SK-N-SH treated with all-trans-retinoic acid at 6 μM for 48 hours (cell line): ENCODE data around the gene GSAP.
A peak's percentile ranks its signal among the peaks of the same experiment; 100 is the strongest.

Experiments used
- ISL1 ChIP-seq: fragments of 250-450 bp; sonication (Bioruptor Pico); IDR thresholded peaks from 2 replicates; pipeline ENCODE4 v2.1.2; 2022; ENCODE audit warnings: mild to moderate bottlenecking, moderate library complexity
- PPARA ChIP-seq: fragments of 250-450 bp; sonication (Bioruptor Pico); IDR thresholded peaks from 2 replicates; pipeline ENCODE4 v1.5.0; 2020; ENCODE audit warnings: mild to moderate bottlenecking, borderline replicate concordance
- RARB ChIP-seq: fragments of 250-450 bp; sonication (Bioruptor Pico); IDR thresholded peaks from 2 replicates; pipeline ENCODE4 v1.8.0; 2021; ENCODE audit warnings: mild to moderate bottlenecking, moderate library complexity
- SNAI2 ChIP-seq: fragments of 250-450 bp; sonication (Bioruptor Pico); IDR thresholded peaks from 2 replicates; pipeline ENCODE4 v1.5.0; 2020; ENCODE audit warnings: mild to moderate bottlenecking, moderate library complexity
- ZFP30 ChIP-seq: fragments of 450-650 bp; formaldehyde crosslinking; IDR thresholded peaks from 2 replicates; pipeline ENCODE4 v1.5.0; 2022; ENCODE audit warnings: mild to moderate bottlenecking, moderate library complexity
- ZNF70 ChIP-seq: fragments of 450-650 bp; formaldehyde crosslinking; IDR thresholded peaks from 2 replicates; pipeline ENCODE4 v1.5.0; 2020; ENCODE audit warnings: mild to moderate bottlenecking, moderate library complexity
- TF ChIP-seq, protein P1 (sequence below): fragments of 250-450 bp; sonication (Bioruptor Pico); IDR thresholded peaks from 2 replicates; pipeline ENCODE4 v1.8.0; 2020; ENCODE audit warnings: mild to moderate bottlenecking, moderate library complexity, borderline replicate concordance
- TF ChIP-seq, protein P2 (sequence below): fragments of 250-450 bp; sonication (Bioruptor Pico); IDR thresholded peaks from 2 replicates; pipeline ENCODE4 v1.5.1; 2020; ENCODE audit warnings: low read depth, mild to moderate bottlenecking, moderate library complexity

DNA sequence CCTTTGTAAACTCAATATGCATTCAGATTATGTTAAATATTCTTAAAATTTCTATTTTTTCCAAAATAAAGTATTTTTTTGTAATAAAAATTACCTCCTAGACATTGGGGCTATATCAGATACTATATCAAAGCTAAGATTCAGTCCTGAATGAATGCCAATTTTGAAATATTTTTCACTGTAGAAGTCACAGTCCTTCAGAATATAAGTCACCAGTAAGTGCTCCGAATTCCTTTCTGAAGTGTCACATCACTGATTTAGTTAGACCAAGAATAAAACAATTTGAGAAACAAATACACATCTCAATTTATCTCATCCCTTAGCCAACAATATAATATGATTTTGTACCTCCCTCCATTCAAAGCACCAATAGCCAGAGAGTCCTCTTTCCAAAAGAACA, 33.9 kb upstream of the GSAP start:
- TF ChIP-seq, protein P1, sequence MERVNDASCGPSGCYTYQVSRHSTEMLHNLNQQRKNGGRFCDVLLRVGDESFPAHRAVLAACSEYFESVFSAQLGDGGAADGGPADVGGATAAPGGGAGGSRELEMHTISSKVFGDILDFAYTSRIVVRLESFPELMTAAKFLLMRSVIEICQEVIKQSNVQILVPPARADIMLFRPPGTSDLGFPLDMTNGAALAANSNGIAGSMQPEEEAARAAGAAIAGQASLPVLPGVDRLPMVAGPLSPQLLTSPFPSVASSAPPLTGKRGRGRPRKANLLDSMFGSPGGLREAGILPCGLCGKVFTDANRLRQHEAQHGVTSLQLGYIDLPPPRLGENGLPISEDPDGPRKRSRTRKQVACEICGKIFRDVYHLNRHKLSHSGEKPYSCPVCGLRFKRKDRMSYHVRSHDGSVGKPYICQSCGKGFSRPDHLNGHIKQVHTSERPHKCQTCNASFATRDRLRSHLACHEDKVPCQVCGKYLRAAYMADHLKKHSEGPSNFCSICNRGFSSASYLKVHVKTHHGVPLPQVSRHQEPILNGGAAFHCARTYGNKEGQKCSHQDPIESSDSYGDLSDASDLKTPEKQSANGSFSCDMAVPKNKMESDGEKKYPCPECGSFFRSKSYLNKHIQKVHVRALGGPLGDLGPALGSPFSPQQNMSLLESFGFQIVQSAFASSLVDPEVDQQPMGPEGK: no peak
- TF ChIP-seq ZNF70 (CRISPR knock-in tag): no peak
- no peak for TF ChIP-seq RARB (CRISPR knock-in tag)
- TF ChIP-seq ZFP30 (CRISPR knock-in tag): no peak
- TF ChIP-seq PPARA: no peak
- TF ChIP-seq ISL1: peak; percentile 82
- no peak for TF ChIP-seq SNAI2 (CRISPR knock-in tag)
- TF ChIP-seq, protein P2, sequence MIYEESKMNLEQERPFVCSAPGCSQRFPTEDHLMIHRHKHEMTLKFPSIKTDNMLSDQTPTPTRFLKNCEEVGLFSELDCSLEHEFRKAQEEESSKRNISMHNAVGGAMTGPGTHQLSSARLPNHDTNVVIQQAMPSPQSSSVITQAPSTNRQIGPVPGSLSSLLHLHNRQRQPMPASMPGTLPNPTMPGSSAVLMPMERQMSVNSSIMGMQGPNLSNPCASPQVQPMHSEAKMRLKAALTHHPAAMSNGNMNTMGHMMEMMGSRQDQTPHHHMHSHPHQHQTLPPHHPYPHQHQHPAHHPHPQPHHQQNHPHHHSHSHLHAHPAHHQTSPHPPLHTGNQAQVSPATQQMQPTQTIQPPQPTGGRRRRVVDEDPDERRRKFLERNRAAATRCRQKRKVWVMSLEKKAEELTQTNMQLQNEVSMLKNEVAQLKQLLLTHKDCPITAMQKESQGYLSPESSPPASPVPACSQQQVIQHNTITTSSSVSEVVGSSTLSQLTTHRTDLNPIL: no peak
